Measurements from ENCODE around the gene ZNF502. TPM values are rescaled to one million over a fixed set of nuclear protein-coding genes. Genes with fewer than 3 reads are reported as not detected.

Gene ZNF502
- total RNA-seq, 1 donor from 2014 or later, result 2.3 TPM

GRCh38 chr3:44761424-44762169 is 49.1 kb downstream of the ZNF502 start, which contains the start of the genes KIAA1143 and KIF15:
TSS of gene KIAA1143 (minus strand) at chr3:44761619. CDS start at chr3:44761602, 17 bp downstream.
TSS of gene KIF15 (plus strand) at chr3:44761794. CDS start at chr3:44761866, 72 bp downstream.
- peak; percentile 100 for ATAC-seq
- no peaks in the 10 kb centered on the region for H3K27me3 ChIP-seq (ENCODE audit: low read depth)
- intact Hi-C loops (cut with DNase I), result no loop called here

GRCh38 chr3:44762170-44762677 is 49.8 kb downstream of the ZNF502 start:
- ATAC-seq, result no peak
- peaks cover 2% of the 10 kb centered on the region for H3K9me3 ChIP-seq
- no peak overlapping the region for H3K27ac ChIP-seq
- TF ChIP-seq CTCF (IDR thresholded peaks at IDR 0.05), result no peak
- intact Hi-C loops (cut with DNase I), result no loop called here
- H3K36me3 ChIP-seq, result no peaks in the 10 kb centered on the region
- H3K4me3 ChIP-seq, result peak overlapping the region; percentile 87
- H3K27me3 ChIP-seq (ENCODE audit: low read depth), result no peaks in the 10 kb centered on the region
- peaks cover 18% of the 10 kb centered on the region for H3K4me1 ChIP-seq
- DNase-seq, result no peak

More at GRCh38 chr3:44761424-44762169, 49.1 kb downstream of the ZNF502 start, which contains the start of the genes KIAA1143 and KIF15:
- peak within 1 kb of the TSS; percentile 87 for H3K4me3 ChIP-seq
- H3K36me3 ChIP-seq, result no peaks in the 10 kb centered on the region
- H3K4me1 ChIP-seq, result peaks cover 18% of the 10 kb centered on the region
- H3K27ac ChIP-seq, result peak within 1 kb of the TSS; percentile 82
- peak; percentile 98 for DNase-seq
- TF ChIP-seq CTCF (IDR thresholded peaks at IDR 0.05), result no peak
- H3K9me3 ChIP-seq, result peaks cover 3% of the 10 kb centered on the region

GRCh38 chr3:44762690-44763089 is 50.2 kb downstream of the ZNF502 start:
- DNase-seq (no peak), ATAC-seq (no peak)
- intact Hi-C loops (cut with DNase I), result no loop called here
- no peak overlapping the region for H3K4me3 ChIP-seq
- no peaks in the 10 kb centered on the region for H3K36me3 ChIP-seq
- TF ChIP-seq CTCF (IDR thresholded peaks at IDR 0.05), result no peak
- H3K9me3 ChIP-seq, result no peaks in the 10 kb centered on the region
- no peaks in the 10 kb centered on the region for H3K27me3 ChIP-seq (ENCODE audit: low read depth)
- H3K4me1 ChIP-seq, result peaks cover 18% of the 10 kb centered on the region
- H3K27ac ChIP-seq, result no peak overlapping the region

GRCh38 chr3:44764248-44764647 is 51.8 kb downstream of the ZNF502 start:
- H3K27ac ChIP-seq, result no peak overlapping the region
- DNase-seq, result no peak
- H3K27me3 ChIP-seq (ENCODE audit: low read depth), result no peaks in the 10 kb centered on the region
- no peaks in the 10 kb centered on the region for H3K36me3 ChIP-seq
- peaks cover 18% of the 10 kb centered on the region for H3K4me1 ChIP-seq
- no peak overlapping the region for H3K4me3 ChIP-seq
- intact Hi-C loops (cut with DNase I), result no loop called here
- no peaks in the 10 kb centered on the region for H3K9me3 ChIP-seq
- no peak for TF ChIP-seq CTCF (IDR thresholded peaks at IDR 0.05)
- no peak for ATAC-seq

- no peaks in the 10 kb centered on the region for H3K4me1 ChIP-seq
- ATAC-seq (no peak), DNase-seq (no peak)
- no peaks in the 10 kb centered on the region for H3K27me3 ChIP-seq (ENCODE audit: low read depth)
- intact Hi-C loops (cut with DNase I), result no loop called here
- H3K36me3 ChIP-seq, result no peaks in the 10 kb centered on the region
- no peak overlapping the region for H3K27ac ChIP-seq
- no peak for TF ChIP-seq CTCF (IDR thresholded peaks at IDR 0.05)
- H3K9me3 ChIP-seq, result peaks cover 25% of the 10 kb centered on the region
- no peak overlapping the region for H3K4me3 ChIP-seq
These were observed 59.1 kb downstream of the ZNF502 start for GRCh38 chr3:44771424-44772098.
